Astrocyte (in vitro differentiated cells and primary cell): ENCODE results near the gene NCEH1.

ENCODE experiments used
- CTCF ChIP-seq: IDR thresholded peaks from 2 replicates; pipeline ENCODE4 v1.5.1; 2011; ENCODE audit warnings: low read depth, mild to moderate bottlenecking, inconsistent platforms, low read length, moderate library complexity; ENCODE audit not compliant: insufficient read depth
- EZH2 ChIP-seq: IDR thresholded peaks from 2 replicates; pipeline ENCODE4 v1.6.1; 2012; ENCODE audit warnings: mild to moderate bottlenecking, low read length, inconsistent platforms; ENCODE audit not compliant: insufficient read depth

DNA sequence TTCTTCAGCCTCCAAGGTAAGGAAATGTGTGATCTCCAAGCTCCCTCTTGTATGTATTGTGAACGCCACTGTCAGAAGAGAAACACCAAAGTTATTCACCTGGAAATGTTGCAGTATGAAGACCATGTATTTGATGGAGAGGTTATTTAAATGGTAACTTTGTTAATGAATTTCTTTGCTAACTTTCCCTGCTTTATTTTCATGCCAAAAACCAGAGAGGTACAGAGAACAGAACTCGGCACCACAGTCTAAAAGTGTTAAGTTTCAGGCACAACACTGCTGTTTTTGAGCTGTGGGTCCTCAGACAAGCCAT lies 114.5 kb downstream of the NCEH1 start:
- TF ChIP-seq CTCF: no peak
- TF ChIP-seq EZH2: no peak
